ENCODE measurements around the gene EPHA7.

EPHA7 gene

DNA sequence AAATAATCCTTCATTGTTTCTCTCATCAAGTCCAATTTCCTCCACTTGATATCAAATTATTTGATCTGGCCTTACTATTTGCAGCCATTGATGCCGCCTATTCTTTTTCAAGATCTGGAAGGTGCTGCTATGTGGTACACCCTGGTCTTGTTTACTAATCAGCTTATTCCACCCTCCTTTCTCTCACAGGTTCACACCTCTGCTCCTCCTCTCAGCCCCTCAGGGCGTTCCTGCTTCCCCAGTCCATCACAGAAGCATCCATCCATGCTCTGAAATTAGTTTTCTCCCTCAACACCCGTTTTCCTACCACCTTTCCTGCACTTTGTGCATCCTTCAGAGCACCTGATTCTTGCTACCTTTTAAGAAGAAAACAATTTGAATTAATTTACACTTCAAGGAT, 183.6 kb downstream of the EPHA7 start:
- DNase-seq = no peak

DNA sequence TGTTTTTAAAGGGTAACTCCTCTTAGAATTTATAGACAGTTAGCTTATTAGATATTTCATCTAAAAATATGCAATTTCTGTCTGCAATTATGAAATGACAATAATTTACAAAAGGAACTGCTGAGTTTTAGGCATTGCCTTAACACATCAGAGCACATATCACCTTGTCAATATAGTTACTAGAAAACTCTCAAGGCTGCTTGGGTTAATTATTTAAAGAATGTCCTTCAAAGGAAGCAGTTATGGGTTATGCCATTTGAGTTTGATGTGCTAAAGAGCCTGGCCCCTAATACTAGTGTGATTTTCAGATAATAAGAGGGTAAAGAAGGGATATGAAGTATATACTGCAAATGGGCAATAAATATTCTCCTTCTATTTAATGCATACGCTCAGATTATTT, 192.5 kb downstream of the EPHA7 start:
- no peak for DNase-seq

DNA sequence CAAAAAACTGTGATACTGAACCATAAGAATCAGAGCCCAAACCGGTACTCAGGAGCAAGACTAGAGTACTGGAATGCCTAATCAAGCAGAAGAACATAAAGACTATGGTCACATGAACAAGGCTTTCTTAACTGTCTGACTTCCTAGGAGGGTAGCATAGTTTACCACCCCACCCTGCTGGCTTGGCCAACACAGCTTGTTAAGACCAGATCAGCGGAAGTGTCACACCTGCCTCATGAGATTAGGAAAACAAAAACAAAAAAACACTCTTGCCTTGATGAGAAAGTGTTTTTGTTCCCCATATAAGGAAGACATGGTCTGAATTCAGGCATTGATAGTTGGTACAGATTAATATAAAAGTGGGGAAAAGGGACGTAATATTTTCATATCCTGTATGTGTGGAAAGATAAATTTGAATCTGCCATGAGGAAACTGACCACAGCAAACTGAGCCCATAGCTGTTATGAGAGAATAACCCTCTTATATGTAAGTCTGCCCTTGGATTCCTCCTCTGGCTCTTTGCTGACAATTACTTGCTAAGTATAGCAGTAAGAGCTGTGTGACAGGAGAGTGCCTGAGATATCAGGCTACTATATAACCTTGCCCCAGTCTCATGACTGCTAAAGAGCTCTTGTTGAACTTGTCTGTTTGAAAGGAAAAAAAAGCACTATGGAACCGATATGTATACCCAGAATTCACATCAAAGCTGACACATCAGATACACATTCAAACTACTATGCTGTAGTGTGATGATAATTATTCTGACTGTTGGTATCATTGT, 197.1 kb downstream of the EPHA7 start:
- DNase-seq = no peak

DNA sequence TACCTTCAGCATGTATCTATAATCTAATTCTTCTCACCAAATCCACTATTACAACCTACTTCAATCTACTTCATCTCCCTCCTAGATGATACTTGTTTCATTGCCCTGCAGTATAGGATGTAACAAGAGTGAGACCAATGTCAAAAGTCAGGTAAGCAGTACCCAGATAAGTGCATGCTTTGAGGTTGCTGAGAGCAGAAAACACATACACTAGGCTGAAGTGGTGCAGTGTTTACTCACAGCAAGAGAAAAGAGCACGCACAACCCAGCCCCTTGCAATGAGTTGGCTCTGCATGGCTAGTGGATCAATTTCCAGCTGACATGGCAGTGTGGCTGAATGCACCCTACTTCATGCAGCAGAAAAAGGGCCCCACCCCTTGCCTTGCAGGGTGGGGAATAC, 199.9 kb downstream of the EPHA7 start:
- no peak for DNase-seq

DNA sequence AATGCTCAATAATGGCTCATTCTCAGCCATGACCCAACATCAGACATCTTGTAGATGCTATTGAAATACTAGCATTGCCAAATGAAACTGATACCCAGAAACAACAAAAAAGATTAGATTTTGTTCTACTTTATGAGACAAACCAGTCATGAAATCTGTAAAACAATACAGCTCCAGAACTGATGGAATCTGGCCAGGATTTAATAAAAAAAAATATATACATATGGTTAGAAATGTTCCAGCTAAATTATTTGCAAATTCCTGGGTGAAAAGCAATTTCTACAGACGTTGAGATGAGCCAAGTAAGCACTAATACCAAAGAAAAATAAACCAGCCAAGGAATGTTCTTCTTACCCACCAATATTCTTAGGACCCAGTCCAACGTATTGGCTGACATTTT, 201.3 kb downstream of the EPHA7 start:
- no peak for DNase-seq

DNA sequence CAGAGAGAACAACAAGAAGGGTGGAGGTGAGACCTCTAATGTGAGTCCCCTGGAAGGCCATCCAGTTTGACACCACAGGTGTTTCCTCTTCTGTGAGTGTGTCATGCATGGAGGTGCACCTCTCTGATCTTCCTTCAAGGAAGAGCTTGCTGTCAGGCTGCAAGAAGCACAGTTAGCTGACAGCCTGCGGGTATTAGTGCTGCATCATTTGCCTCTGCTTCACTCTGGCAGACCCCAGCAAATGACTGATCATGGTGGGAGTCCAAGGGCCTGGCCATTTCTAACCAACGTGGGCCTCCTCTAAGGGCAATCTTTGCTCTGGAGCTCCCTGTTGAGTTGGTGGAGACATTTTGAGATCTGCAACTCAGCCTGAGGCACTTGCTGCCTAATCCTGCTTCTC, 206.3 kb downstream of the EPHA7 start:
- DNase-seq = no peak

DNA sequence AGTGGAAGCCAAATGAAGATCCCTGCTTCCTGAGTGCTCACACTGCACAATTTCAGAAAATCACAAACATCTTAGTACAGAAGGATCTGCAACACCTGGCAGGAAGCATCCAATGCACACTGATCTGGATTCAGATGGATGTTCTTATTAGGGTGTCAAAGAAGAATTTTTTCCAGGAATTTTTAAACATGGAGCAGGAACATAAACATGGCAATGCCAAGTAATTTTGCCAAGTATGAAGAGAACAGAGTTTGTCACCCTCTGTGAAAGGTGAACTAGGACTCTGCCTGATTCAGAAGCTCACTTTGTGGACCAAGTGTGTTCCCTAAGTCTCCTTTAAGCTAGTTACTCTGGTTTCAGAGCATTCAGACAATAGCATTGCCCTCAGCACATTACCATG, 208.5 kb downstream of the EPHA7 start:
- no peak for DNase-seq

DNA sequence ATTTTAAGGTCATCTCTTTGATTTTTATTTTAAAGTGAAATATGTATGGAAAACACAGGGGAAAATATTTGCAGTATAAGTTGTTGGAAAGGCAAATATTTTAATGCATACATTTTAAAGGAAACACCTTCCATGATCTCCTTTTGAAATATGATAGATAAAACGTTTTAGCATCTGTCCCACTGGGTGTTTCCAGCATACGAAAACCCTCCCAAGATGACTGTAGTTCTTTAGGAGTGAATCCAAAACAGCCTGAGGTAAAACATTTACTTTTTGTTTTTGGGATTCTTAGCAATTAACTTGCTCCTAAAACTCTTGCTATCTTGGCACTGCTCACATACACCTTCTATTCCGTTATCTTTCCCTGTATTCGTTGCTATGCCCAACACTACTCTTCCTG, 210.0 kb downstream of the EPHA7 start:
- DNase-seq = no peak

DNA sequence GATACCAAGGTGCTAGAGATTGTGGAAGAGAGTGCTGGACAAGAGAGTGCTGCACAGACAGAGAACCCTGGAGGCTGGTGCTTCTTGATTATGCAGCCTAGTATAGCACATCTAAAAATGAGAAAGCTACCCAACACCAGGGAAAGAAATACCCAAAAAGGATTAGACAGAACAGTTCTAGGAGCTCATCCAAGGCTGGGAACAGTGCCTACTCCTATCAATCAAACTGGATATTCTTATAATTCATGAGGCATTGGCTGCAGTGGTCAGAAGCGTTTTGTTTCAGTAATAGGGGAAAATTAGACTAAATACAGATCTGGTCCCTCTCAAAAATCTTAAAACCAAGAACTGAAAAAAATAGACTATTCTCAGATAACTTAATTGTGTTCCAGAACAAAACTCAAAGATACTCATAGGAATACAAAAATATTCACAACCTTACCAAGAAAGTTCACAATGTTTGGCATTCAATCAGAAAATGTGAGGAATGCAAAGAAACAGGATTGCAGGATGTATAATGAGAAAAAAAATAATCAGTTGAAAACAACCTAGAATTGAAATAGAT, 222.9 kb downstream of the EPHA7 start:
- DNase-seq = no peak

DNA sequence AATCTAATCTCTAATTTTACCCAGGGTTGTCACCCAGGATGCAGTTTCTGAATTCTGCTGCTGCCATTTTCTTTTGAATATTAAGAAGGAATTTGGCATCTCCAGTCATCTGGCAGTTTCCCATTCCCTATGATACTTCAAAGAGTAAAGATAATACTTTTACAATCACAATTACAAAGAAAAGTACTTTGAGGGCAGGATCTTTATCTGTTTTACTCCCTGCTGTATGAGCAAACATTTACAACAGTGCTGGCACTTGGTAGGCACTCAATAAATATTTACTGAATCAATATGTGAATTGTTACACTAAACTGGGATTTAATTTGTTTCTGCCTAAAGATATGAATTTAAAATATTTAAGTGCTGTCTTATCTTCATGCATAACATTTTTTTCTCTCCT, 224.9 kb downstream of the EPHA7 start:
- DNase-seq = no peak

DNA sequence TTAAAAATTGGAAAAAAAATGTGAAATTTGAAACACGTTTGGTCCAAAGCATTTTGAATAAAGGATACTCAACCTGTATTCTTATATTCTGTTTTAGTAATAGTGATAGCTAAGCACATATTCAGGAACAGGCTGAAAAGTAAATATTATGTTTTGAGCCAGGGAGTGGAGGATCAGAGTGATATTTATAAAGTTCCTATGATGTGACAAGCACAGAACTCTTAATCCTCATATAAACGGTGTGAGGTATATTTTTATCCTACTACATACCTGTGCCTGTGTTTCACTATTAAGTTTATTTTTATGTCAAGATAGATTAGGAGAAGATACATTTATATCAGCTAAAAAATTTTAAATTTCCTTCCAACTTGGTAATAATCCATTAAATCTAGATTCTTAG, 225.5 kb downstream of the EPHA7 start:
- no peak for DNase-seq

Data from HCEC 1CT (cell line).